Measurements from ENCODE around the gene PTF1A.

Gene PTF1A

GRCh38 chr10:23191764-23192711 lies at the start of gene PTF1A:
PTF1A (plus strand) TSS chr10:23192312; CDS start chr10:23192531, 219 bp downstream.
- DNase-seq, result no peak
- no peak within 1 kb of the TSS for H3K4me2 ChIP-seq (ENCODE audit: low read depth, low read length)
- no peaks in the 10 kb centered on the region for H4K20me1 ChIP-seq (ENCODE audit: insufficient read depth, low read length)
- no peak within 1 kb of the TSS for H3K4me3 ChIP-seq (ENCODE audit: low read length)
- H3K79me2 ChIP-seq (ENCODE audit: low read length), result no peaks in the 10 kb centered on the region
- no peak within 1 kb of the TSS for H3K9ac ChIP-seq (ENCODE audit: low read length)
- no peaks in the 10 kb centered on the region for H3F3A ChIP-seq (ENCODE audit: insufficient read depth, low read length)
- no peak within 1 kb of the TSS for H3K27ac ChIP-seq (ENCODE audit: low read length)
- no peaks in the 10 kb centered on the region for H3K9me2 ChIP-seq (replicated peaks; ENCODE audit: insufficient read depth, low read length)
- H3K4me1 ChIP-seq (ENCODE audit: low read length), result no peaks in the 10 kb centered on the region
- no peaks in the 10 kb centered on the region for H3K9me3 ChIP-seq (replicated peaks; ENCODE audit: insufficient read depth, low read length)
- H3K27me3 ChIP-seq (replicated peaks; ENCODE audit: insufficient read depth, low read length), result no peaks in the 10 kb centered on the region
- no peak for TF ChIP-seq EZH2phosphoT487 (IDR thresholded peaks at IDR 0.05; ENCODE audit: low read length)
- TF ChIP-seq EZH2 (optimal IDR thresholded peaks at IDR 0.05; ENCODE audit: low read depth, low read length), result no peak
- TF ChIP-seq CTCF (IDR thresholded peaks at IDR 0.05; ENCODE audit: low read length), result no peak
- H2AFZ ChIP-seq (ENCODE audit: low read length), result no peak within 1 kb of the TSS
- no peaks in the 10 kb centered on the region for H3K36me3 ChIP-seq (replicated peaks; ENCODE audit: insufficient read depth, low read length)

GRCh38 chr10:23146258-23146657 lies 45.9 kb upstream of the PTF1A start:
- H2AFZ ChIP-seq (ENCODE audit: low read length), result no peak overlapping the region
- no peak overlapping the region for H3K4me3 ChIP-seq (ENCODE audit: low read length)
- no peaks in the 10 kb centered on the region for H3F3A ChIP-seq (ENCODE audit: insufficient read depth, low read length)
- no peaks in the 10 kb centered on the region for H3K27me3 ChIP-seq (replicated peaks; ENCODE audit: insufficient read depth, low read length)
- no peaks in the 10 kb centered on the region for H3K9me2 ChIP-seq (replicated peaks; ENCODE audit: insufficient read depth, low read length)
- TF ChIP-seq CTCF (IDR thresholded peaks at IDR 0.05; ENCODE audit: low read length) (no peak), EZH2phosphoT487 (IDR thresholded peaks at IDR 0.05; ENCODE audit: low read length) (no peak), EZH2 (optimal IDR thresholded peaks at IDR 0.05; ENCODE audit: low read depth, low read length) (no peak)
- no peaks in the 10 kb centered on the region for H3K79me2 ChIP-seq (ENCODE audit: low read length)
- H3K36me3 ChIP-seq (replicated peaks; ENCODE audit: insufficient read depth, low read length), result no peaks in the 10 kb centered on the region
- H4K20me1 ChIP-seq (ENCODE audit: insufficient read depth, low read length), result no peaks in the 10 kb centered on the region
- no peak overlapping the region for H3K4me2 ChIP-seq (ENCODE audit: low read depth, low read length)
- no peak for DNase-seq
- no peak overlapping the region for H3K9ac ChIP-seq (ENCODE audit: low read length)
- H3K27ac ChIP-seq (ENCODE audit: low read length), result no peak overlapping the region
- H3K9me3 ChIP-seq (replicated peaks; ENCODE audit: insufficient read depth, low read length), result no peaks in the 10 kb centered on the region
- no peaks in the 10 kb centered on the region for H3K4me1 ChIP-seq (ENCODE audit: low read length)

GRCh38 chr10:23147035-23147434 lies 45.1 kb upstream of the PTF1A start:
- H3K4me1 ChIP-seq (ENCODE audit: low read length), result no peaks in the 10 kb centered on the region
- no peaks in the 10 kb centered on the region for H3F3A ChIP-seq (ENCODE audit: insufficient read depth, low read length)
- H3K36me3 ChIP-seq (replicated peaks; ENCODE audit: insufficient read depth, low read length), result no peaks in the 10 kb centered on the region
- no peaks in the 10 kb centered on the region for H3K79me2 ChIP-seq (ENCODE audit: low read length)
- H3K9me2 ChIP-seq (replicated peaks; ENCODE audit: insufficient read depth, low read length), result no peaks in the 10 kb centered on the region
- no peak overlapping the region for H2AFZ ChIP-seq (ENCODE audit: low read length)
- H3K4me2 ChIP-seq (ENCODE audit: low read depth, low read length), result no peak overlapping the region
- H3K9me3 ChIP-seq (replicated peaks; ENCODE audit: insufficient read depth, low read length), result no peaks in the 10 kb centered on the region
- no peak overlapping the region for H3K27ac ChIP-seq (ENCODE audit: low read length)
- TF ChIP-seq EZH2 (optimal IDR thresholded peaks at IDR 0.05; ENCODE audit: low read depth, low read length) (no peak), EZH2phosphoT487 (IDR thresholded peaks at IDR 0.05; ENCODE audit: low read length) (no peak), CTCF (IDR thresholded peaks at IDR 0.05; ENCODE audit: low read length) (no peak)
- H4K20me1 ChIP-seq (ENCODE audit: insufficient read depth, low read length), result no peaks in the 10 kb centered on the region
- no peaks in the 10 kb centered on the region for H3K27me3 ChIP-seq (replicated peaks; ENCODE audit: insufficient read depth, low read length)
- no peak overlapping the region for H3K4me3 ChIP-seq (ENCODE audit: low read length)
- DNase-seq, result no peak
- no peak overlapping the region for H3K9ac ChIP-seq (ENCODE audit: low read length)

All from MM.1S (cell line).